Glutamatergic neuron (in vitro differentiated cells): ENCODE measurements around the gene CEPT1. TPM values are rescaled to one million over a fixed set of nuclear protein-coding genes. Genes with fewer than 3 reads are reported as not detected.

Source experiments
- DNase-seq: peaks from one replicate; pipeline ENCODE4 v3.0.0; 2022
- H3K27ac Mint-ChIP-seq: one replicate; pipeline ENCODE4 v1.8.0; 2020; ENCODE audit warnings: mild to moderate bottlenecking, mixed read lengths, inconsistent platforms; ENCODE audit not compliant: unreplicated experiment
- H3K27me3 Mint-ChIP-seq: one replicate; pipeline ENCODE4 v1.8.0; 2020; ENCODE audit warnings: mild to moderate bottlenecking, moderate library complexity, mixed read lengths, inconsistent platforms; ENCODE audit not compliant: unreplicated experiment
- H3K36me3 Mint-ChIP-seq: one replicate; pipeline ENCODE4 v1.8.0; 2020; ENCODE audit warnings: mild to moderate bottlenecking, mixed read lengths, inconsistent platforms; ENCODE audit not compliant: unreplicated experiment
- H3K4me1 Mint-ChIP-seq: one replicate; pipeline ENCODE4 v1.8.0; 2020; ENCODE audit warnings: mild to moderate bottlenecking, low read depth, mixed read lengths, inconsistent platforms; ENCODE audit not compliant: unreplicated experiment
- H3K4me3 Mint-ChIP-seq: one replicate; pipeline ENCODE4 v1.8.0; 2020; ENCODE audit warnings: mild to moderate bottlenecking, mixed read lengths, inconsistent platforms; ENCODE audit not compliant: unreplicated experiment
- H3K9me3 Mint-ChIP-seq: one replicate; pipeline ENCODE4 v1.8.0; 2020; ENCODE audit warnings: mild to moderate bottlenecking, moderate library complexity, mixed read lengths, inconsistent platforms; ENCODE audit not compliant: unreplicated experiment
- CTCF ChIP-seq: fragments of 200-600 bp; sonication (generic); IDR thresholded peaks from one replicate; pipeline ENCODE4 v1.5.0; 2021; ENCODE audit not compliant: partially characterized antibody, unreplicated experiment
- total RNA-seq: library from RNA; stranded (reverse); fragmentation: NEBNext Ultra II Directional; extraction: Animal tissue kit (Norgen Biotek cat#: 25700); gene quantifications from one replicate; pipeline ENCODE4 v1.2.1, GENCODE V29; 2021; ENCODE audit not compliant: unreplicated experiment

Gene CEPT1
- total RNA-seq, 1 donor from 2014 or later = 35.6 TPM

GRCh38 chr1:111219557-111220286 is 79.7 kb downstream of the CEPT1 start:
- Mint-ChIP-seq H3K27me3 (peaks cover 3% of the 10 kb centered on the region), H3K36me3 (no peaks in the 10 kb centered on the region), H3K9me3 (no peaks in the 10 kb centered on the region), H3K4me1 (peaks cover 2% of the 10 kb centered on the region), H3K27ac (no peak overlapping the region), H3K4me3 (no peak overlapping the region)
- TF ChIP-seq CTCF = no peak
- no peak for DNase-seq

- DNase-seq = no peak
- no peak for TF ChIP-seq CTCF
- H3K9me3 Mint-ChIP-seq = no peaks in the 10 kb centered on the region
- H3K4me3 Mint-ChIP-seq = no peak overlapping the region
- no peaks in the 10 kb centered on the region for H3K36me3 Mint-ChIP-seq
- H3K4me1 Mint-ChIP-seq = peaks cover 2% of the 10 kb centered on the region
- peaks cover 3% of the 10 kb centered on the region for H3K27me3 Mint-ChIP-seq
- H3K27ac Mint-ChIP-seq = no peak overlapping the region
Measured at GRCh38 chr1:111220302-111220890, 80.4 kb downstream of the CEPT1 start.

GRCh38 chr1:111221276-111221632 is 81.2 kb downstream of the CEPT1 start:
- H3K4me3 Mint-ChIP-seq = no peak overlapping the region

GRCh38 chr1:111221633-111222291 is 81.7 kb downstream of the CEPT1 start:
- peaks cover 3% of the 10 kb centered on the region for H3K27me3 Mint-ChIP-seq
- H3K9me3 Mint-ChIP-seq = no peaks in the 10 kb centered on the region
- DNase-seq = no peak
- TF ChIP-seq CTCF = no peak
- H3K4me3 Mint-ChIP-seq = no peak overlapping the region
- H3K27ac Mint-ChIP-seq = no peak overlapping the region
- H3K4me1 Mint-ChIP-seq = peaks cover 2% of the 10 kb centered on the region
- H3K36me3 Mint-ChIP-seq = no peaks in the 10 kb centered on the region

More at GRCh38 chr1:111221276-111221632, 81.2 kb downstream of the CEPT1 start:
- Mint-ChIP-seq H3K9me3 (no peaks in the 10 kb centered on the region), H3K4me1 (peaks cover 2% of the 10 kb centered on the region), H3K36me3 (no peaks in the 10 kb centered on the region), H3K27me3 (peaks cover 3% of the 10 kb centered on the region), H3K27ac (no peak overlapping the region)
- no peak for DNase-seq
- no peak for TF ChIP-seq CTCF
